SU-DHL-6 (cell line): Measurements from ENCODE around the gene DPP8.
"Not testable (repeated sequence)": the region's sequence is repeated elsewhere in the genome, so short reads cannot be mapped to it uniquely, and the experiment has no call there.

Experiments
- CTCF ChIP-seq: fragments of 200-600 bp; sonication (generic); IDR thresholded peaks from one replicate; pipeline ENCODE4 v1.5.1; 2017; ENCODE audit warnings: antibody characterized with exemption, mild to moderate bottlenecking, low read length, moderate library complexity; ENCODE audit not compliant: insufficient read depth, poor library complexity, severe bottlenecking
- EZH2phosphoT487 ChIP-seq: fragments of 200-600 bp; sonication (generic), shearing (Covaris generic); conservative IDR thresholded peaks from 2 replicates; pipeline ENCODE4 v1.6.1; 2018; ENCODE audit warnings: mild to moderate bottlenecking, antibody characterized with exemption, low read length, moderate library complexity, mixed read lengths

GRCh38 chr15:65455256-65455655, 62.2 kb downstream of the DPP8 start:
- not testable (repeated sequence) for TF ChIP-seq CTCF, EZH2phosphoT487
